HG03064 (cell line): ENCODE results near the gene CMIP.

Experiments
- ATAC-seq: cut with Tn5 transposase; IDR thresholded peaks from one replicate; pipeline ENCODE4 v1.9.1; 2021; ENCODE audit warnings: low read depth; ENCODE audit not compliant: unreplicated experiment

The CMIP gene

GRCh38 chr16:81665588-81665987 is 221.0 kb downstream of the CMIP start:
- no peak for ATAC-seq

- ATAC-seq = no peak
Measured at GRCh38 chr16:81666113-81666512, 221.5 kb downstream of the CMIP start.

- no peak for ATAC-seq
Measured at GRCh38 chr16:81668243-81669097, 223.9 kb downstream of the CMIP start.

GRCh38 chr16:81669473-81670350 is 225.1 kb downstream of the CMIP start:
- no peak for ATAC-seq

GRCh38 chr16:81671738-81672597 is 227.4 kb downstream of the CMIP start:
- no peak for ATAC-seq

- no peak for ATAC-seq
Measured at GRCh38 chr16:81673432-81673831, 228.8 kb downstream of the CMIP start.

GRCh38 chr16:81675662-81676061 is 231.1 kb downstream of the CMIP start:
- ATAC-seq = no peak

- ATAC-seq = no peak
Measured at GRCh38 chr16:81676066-81676882, 231.7 kb downstream of the CMIP start.

- ATAC-seq = no peak
Measured at GRCh38 chr16:81676883-81677737, 232.5 kb downstream of the CMIP start.

- no peak for ATAC-seq
Measured at GRCh38 chr16:81678326-81679095, 233.9 kb downstream of the CMIP start.

GRCh38 chr16:81679721-81680430 is 235.3 kb downstream of the CMIP start:
- no peak for ATAC-seq

- no peak for ATAC-seq
Measured at GRCh38 chr16:81680444-81681275, 236.1 kb downstream of the CMIP start.

GRCh38 chr16:81681311-81681710 is 236.7 kb downstream of the CMIP start:
- ATAC-seq = no peak

- ATAC-seq = no peak
Measured at GRCh38 chr16:81684242-81684837, 239.7 kb downstream of the CMIP start.

- no peak for ATAC-seq
Measured at GRCh38 chr16:81684901-81685300, 240.3 kb downstream of the CMIP start.

GRCh38 chr16:81686391-81687130 is 242.0 kb downstream of the CMIP start:
- ATAC-seq = no peak
